HepG2 (cell line): ENCODE measurements around the gene HCRTR1. TPM values are rescaled to one million over a fixed set of nuclear protein-coding genes. Genes with fewer than 3 reads are reported as not detected.
A peak's percentile ranks its signal among the peaks of the same experiment; 100 is the strongest.

ENCODE experiments used
- ATF7 ChIP-seq, 2 experiments: fragments of 450-650 bp in 1 of 2; sonication (generic) in 1 of 2; formaldehyde crosslinking in 1 of 2; IDR thresholded peaks; 2 replicates each; pipeline versions ENCODE4 v1.4.0 to v1.6.1; 2016 to 2020; ENCODE audit warnings: antibody characterized with exemption in 1 of 2, mild to moderate bottlenecking in 1 of 2, missing genetic modification reagents in 1 of 2
- CENPX ChIP-seq: sonication (generic); formaldehyde crosslinking; IDR thresholded peaks from 2 replicates; pipeline ENCODE4 v1.9.0; 2021; ENCODE audit warnings: mild to moderate bottlenecking, missing genetic modification reagents, moderate library complexity
- CREB1 ChIP-seq, 2 experiments: fragments of 450-650 bp in 1 of 2; IDR thresholded peaks; 2 replicates each; pipeline ENCODE4 v1.6.1; 2016 to 2017; ENCODE audit warnings: control low read depth in 1 of 2, mild to moderate bottlenecking in 1 of 2, missing compliant biosample characterization in 1 of 2, missing genetic modification characterization in 1 of 2
- ESRRA ChIP-seq: sonication (generic); formaldehyde crosslinking; IDR thresholded peaks from 2 replicates; pipeline ENCODE4 v1.5.1; 2020; ENCODE audit warnings: mild to moderate bottlenecking, low read depth, missing genetic modification reagents
- HOXD1 ChIP-seq: sonication (generic); formaldehyde crosslinking; IDR thresholded peaks from 2 replicates; pipeline ENCODE4 v1.5.0; 2020; ENCODE audit warnings: missing genetic modification reagents
- JUNB ChIP-seq: sonication (generic); formaldehyde crosslinking; IDR thresholded peaks from 2 replicates; pipeline ENCODE4 v1.8.0; 2022; ENCODE audit warnings: missing genetic modification reagents, mild to moderate bottlenecking, borderline replicate concordance
- KAT2B ChIP-seq: fragments of 150-350 bp; IDR thresholded peaks from 2 replicates; pipeline ENCODE4 v1.6.1; 2014; ENCODE audit warnings: low read depth, low read length, borderline replicate concordance
- MIER3 ChIP-seq: IDR thresholded peaks from 2 replicates; pipeline ENCODE4 v1.6.1; 2016; ENCODE audit warnings: missing compliant biosample characterization, borderline replicate concordance
- MXD3 ChIP-seq: IDR thresholded peaks from 2 replicates; pipeline ENCODE4 v1.6.1; 2016; ENCODE audit warnings: mild to moderate bottlenecking, missing biosample characterization, missing genetic modification reagents
- MYC ChIP-seq: sonication (generic); formaldehyde crosslinking; IDR thresholded peaks from 2 replicates; pipeline ENCODE4 v1.9.0; 2021; ENCODE audit warnings: missing genetic modification reagents, borderline replicate concordance
- NCOA2 ChIP-seq: sonication (generic); formaldehyde crosslinking; IDR thresholded peaks from 2 replicates; pipeline ENCODE4 v1.8.0; 2022; ENCODE audit warnings: inconsistent platforms
- NFYB ChIP-seq: sonication (generic); formaldehyde crosslinking; IDR thresholded peaks from 2 replicates; pipeline ENCODE4 v1.4.0; 2020; ENCODE audit warnings: missing genetic modification reagents
- NFYC ChIP-seq: IDR thresholded peaks from 2 replicates; pipeline ENCODE4 v1.6.1; 2016; ENCODE audit warnings: missing genetic modification reagents, missing compliant biosample characterization
- SIX1 ChIP-seq: sonication (generic); formaldehyde crosslinking; IDR thresholded peaks from 2 replicates; pipeline ENCODE4 v1.4.0; 2020; ENCODE audit warnings: missing genetic modification reagents, borderline replicate concordance
- SMARCE1 ChIP-seq: fragments of 450-650 bp; IDR thresholded peaks from 2 replicates; pipeline ENCODE4 v1.6.1; 2017; ENCODE audit warnings: borderline replicate concordance
- SNAPC4 ChIP-seq: sonication (generic); formaldehyde crosslinking; IDR thresholded peaks from 2 replicates; pipeline ENCODE4 v1.4.0; 2020; ENCODE audit warnings: mild to moderate bottlenecking, missing genetic modification reagents
- TFAP4 ChIP-seq: sonication (generic); IDR thresholded peaks from 2 replicates; pipeline ENCODE4 v1.6.1; 2016; ENCODE audit warnings: low read depth, borderline replicate concordance
- TRIM22 ChIP-seq: fragments of 450-650 bp; IDR thresholded peaks from 2 replicates; pipeline ENCODE4 v1.6.1; 2017
- XRCC5 ChIP-seq: fragments of 200-400 bp; formaldehyde crosslinking; optimal IDR thresholded peaks from 2 replicates; pipeline ENCODE3; 2017; ENCODE audit warnings: mild to moderate bottlenecking, low read length
- ZNF333 ChIP-seq: sonication (generic); formaldehyde crosslinking; IDR thresholded peaks from 2 replicates; pipeline ENCODE4 v1.4.0; 2020; ENCODE audit warnings: mild to moderate bottlenecking, missing genetic modification reagents, borderline replicate concordance
- ZNF761 ChIP-seq: sonication (generic); formaldehyde crosslinking; conservative IDR thresholded peaks from 2 replicates; pipeline ENCODE4 v1.4.0; 2020; ENCODE audit warnings: mild to moderate bottlenecking, missing genetic modification reagents
- ZNF816 ChIP-seq: sonication (generic); formaldehyde crosslinking; IDR thresholded peaks from 2 replicates; pipeline ENCODE4 v1.8.0; 2022; ENCODE audit warnings: missing genetic modification reagents, mild to moderate bottlenecking, borderline replicate concordance
- ZNF83 ChIP-seq: sonication (generic); formaldehyde crosslinking; IDR thresholded peaks from 2 replicates; pipeline ENCODE4 v1.4.0; 2020; ENCODE audit warnings: missing genetic modification reagents, mild to moderate bottlenecking, borderline replicate concordance
- polyA plus RNA-seq, 8 experiments: library from polyadenylated mRNA; depleted of rRNA in 3 of 8; stranded (reverse) in 7 of 8; unstranded in 1 of 8; fragments of >200 nt; fragmentation: Illumina TruSeq in 4 of 8; extraction: Trizol in 4 of 8; gene quantifications; 2 replicates each; pipeline versions ENCODE4 v1.2.1 to v1.2.3, GENCODE V29; 2011 to 2016; ENCODE audit warnings: low read depth in 4 of 8, missing spikeins in 1 of 8, mixed read lengths in 1 of 8; ENCODE audit not compliant: insufficient read depth in 1 of 8
- total RNA-seq, 5 experiments: library from RNA; depleted of rRNA; stranded (reverse); fragments of >200 nt; fragmentation: Illumina TruSeq; extraction: Trizol; gene quantifications; 2 replicates each; pipeline ENCODE4 v1.2.3, GENCODE V29; 2016; ENCODE audit warnings: low read depth in 1 of 5

HCRTR1 gene
- total and polyA plus RNA-seq, 2 of the 13 experiments (the other 11 are each of a cell fraction or from before 2014, with no cell fraction given), result not detected

- TF ChIP-seq SNAPC4 (CRISPR knock-in tag) (no peak), ZNF816 (CRISPR knock-in tag) (no peak), CREB1 (IDR thresholded peaks at IDR 0.05) (no peak), CREB1 (CRISPR knock-in tag; IDR thresholded peaks at IDR 0.05) (peak; percentile 87), KAT2B (no peak), NFYC (CRISPR knock-in tag) (no peak), SMARCE1 (no peak), ZNF83 (CRISPR knock-in tag) (no peak), MIER3 (CRISPR knock-in tag) (peak; percentile 11; the same call in 1 of the 2 replicates), TFAP4 (peak; percentile 90), ATF7 (IDR thresholded peaks at IDR 0.05) (no peak), ATF7 (CRISPR knock-in tag; IDR thresholded peaks at IDR 0.05) (no peak), ZNF761 (CRISPR knock-in tag) (no peak), SIX1 (CRISPR knock-in tag) (peak; percentile 12; the same call in 1 of the 2 replicates), CENPX (CRISPR knock-in tag) (no peak), ESRRA (CRISPR knock-in tag) (no peak), TRIM22 (no peak), HOXD1 (CRISPR knock-in tag) (no peak), XRCC5 (no peak), ZNF333 (CRISPR knock-in tag) (no peak), MYC (CRISPR knock-in tag) (peak; percentile 57; the same call in 1 of the 2 replicates), NCOA2 (peak; percentile 81), MXD3 (CRISPR knock-in tag) (no peak), NFYB (CRISPR knock-in tag) (no peak), JUNB (CRISPR knock-in tag) (no peak)
Observed at GRCh38 chr1:31575369-31576140, 41.9 kb upstream of the HCRTR1 start (continued).
